GM19395 (cell line): ENCODE data around the gene LHFPL3.
"Not testable (repeated sequence)": the region's sequence is repeated elsewhere in the genome, so short reads cannot be mapped to it uniquely, and the experiment has no call there.

Experiments used
- ATAC-seq: cut with Tn5 transposase; IDR thresholded peaks from one replicate; pipeline ENCODE4 v1.9.1; 2021; ENCODE audit warnings: mild to moderate bottlenecking, moderate library complexity; ENCODE audit not compliant: unreplicated experiment

The LHFPL3 gene

GRCh38 chr7:104926601-104927041 is 598.2 kb downstream of the LHFPL3 start:
- no peak for ATAC-seq

- no peak for ATAC-seq
Observed at GRCh38 chr7:104927055-104927454, 598.7 kb downstream of the LHFPL3 start.

DNA sequence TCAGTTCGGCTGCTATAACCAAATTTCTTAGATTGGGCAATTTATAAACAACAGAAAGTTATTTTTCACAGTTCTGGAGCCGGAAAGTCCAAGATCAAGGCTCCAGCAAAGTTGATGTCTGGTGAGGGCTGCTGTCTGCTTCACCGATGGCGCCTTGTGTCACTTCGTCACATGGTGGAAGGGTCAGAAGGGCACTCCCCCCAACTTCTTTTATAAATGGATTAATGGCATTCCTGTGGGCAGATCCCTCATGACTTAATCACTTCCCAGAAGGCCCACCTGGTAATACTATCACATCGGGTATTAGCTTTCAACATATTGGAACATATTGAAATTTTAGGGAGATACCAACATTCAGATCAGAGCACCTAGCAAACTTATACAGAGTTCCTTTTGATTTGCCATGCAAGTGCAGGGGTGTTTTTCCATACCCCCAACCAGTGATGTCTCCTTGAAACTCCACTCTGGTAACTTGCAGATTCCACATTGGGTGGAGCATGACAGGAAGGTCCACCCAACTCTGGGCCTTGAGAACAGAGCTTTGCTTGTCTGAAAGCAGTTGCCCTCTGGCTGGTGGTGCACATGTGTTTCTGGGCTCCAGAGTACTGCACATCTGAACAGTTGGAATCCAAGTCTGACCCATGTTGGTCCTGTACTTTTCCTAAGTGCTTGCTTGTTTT is 600.5 kb downstream of the LHFPL3 start:
- no peak for ATAC-seq

GRCh38 chr7:104929921-104930320 is 601.5 kb downstream of the LHFPL3 start:
- no peak for ATAC-seq

DNA sequence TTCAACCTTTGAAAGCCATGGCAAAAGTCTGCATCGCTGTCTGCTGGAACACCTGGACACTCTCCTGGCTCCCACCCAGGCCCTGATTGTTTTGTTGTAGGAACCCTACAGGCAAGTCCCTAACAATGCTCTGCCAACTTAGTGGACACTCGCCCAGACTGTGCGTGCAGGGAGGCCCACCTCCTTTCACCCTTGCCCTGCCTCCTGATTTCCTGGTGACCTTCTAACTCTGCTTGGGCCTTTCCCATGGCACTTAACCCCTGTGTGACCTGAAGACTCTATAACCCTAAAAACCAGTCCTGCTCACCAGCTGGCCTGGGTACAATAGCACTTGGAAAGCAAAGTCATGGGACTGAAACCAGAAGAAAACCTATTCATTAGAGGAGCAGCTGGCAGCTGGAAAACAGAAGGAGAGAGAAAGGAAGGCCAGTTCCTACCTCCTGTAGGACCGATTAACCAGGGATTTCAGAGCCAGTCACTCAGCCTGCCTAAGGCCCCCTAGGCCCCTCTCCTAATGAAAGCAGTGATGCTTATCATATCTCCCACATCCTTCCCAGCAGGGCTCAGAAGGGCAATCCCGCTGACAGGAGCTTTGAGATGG is 602.9 kb downstream of the LHFPL3 start:
- no peak for ATAC-seq

DNA sequence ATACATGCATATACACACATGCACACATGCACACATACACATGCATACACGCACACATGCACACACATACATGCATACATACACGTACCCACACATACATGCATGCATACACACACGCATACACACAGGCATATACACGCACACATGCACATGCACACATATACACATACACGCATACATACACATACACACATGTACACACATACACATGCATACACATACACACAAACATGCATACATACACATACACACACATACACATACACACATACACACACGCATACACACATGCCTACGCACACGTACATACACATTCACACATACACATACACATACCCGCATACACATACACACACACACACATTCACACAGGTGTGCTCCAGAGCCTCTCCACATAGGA is 604.6 kb downstream of the LHFPL3 start:
- no peak for ATAC-seq

GRCh38 chr7:104933521-104933988 is 605.2 kb downstream of the LHFPL3 start:
- ATAC-seq = no peak

- ATAC-seq = no peak
Observed at GRCh38 chr7:104934665-104935064, 606.3 kb downstream of the LHFPL3 start.

DNA sequence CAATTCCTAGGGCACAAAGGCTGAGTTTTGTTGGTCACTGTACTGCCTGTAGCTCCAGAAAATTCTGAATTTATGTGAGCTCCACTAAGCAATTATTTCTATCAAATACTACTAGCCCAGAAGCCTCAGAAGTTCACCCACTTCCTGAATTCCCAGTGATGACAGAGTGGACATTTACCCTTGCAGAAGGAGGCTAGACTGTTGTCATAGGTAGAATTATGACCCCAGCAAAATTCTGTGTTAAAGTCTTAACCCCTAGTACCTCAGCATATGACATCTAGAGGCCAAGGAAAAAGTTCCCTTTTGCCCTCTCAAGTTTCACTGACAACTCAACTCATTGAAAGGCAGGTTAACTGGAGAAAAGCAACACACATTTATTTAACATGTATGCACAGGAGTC is 606.9 kb downstream of the LHFPL3 start:
- no peak for ATAC-seq

DNA sequence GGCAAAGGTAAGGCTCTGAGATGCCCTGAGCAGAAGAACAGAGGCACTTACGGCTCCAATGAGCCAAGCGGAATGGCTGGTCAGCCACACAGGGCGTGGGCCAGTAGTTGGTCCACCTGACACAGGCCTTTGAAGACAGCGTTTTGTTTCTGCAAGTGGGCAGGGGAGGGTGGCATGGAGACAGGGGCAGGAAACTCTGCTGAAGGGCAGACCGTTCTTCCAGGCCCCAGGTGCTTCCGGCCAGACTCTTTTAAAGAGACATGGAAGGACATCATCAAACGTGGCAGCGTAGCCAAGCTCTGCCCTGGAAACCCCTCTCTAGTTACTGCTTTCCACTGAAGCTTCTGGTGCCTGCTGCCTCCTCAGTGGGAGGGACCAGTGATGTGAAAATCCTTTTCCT is 608.1 kb downstream of the LHFPL3 start:
- no peak for ATAC-seq

DNA sequence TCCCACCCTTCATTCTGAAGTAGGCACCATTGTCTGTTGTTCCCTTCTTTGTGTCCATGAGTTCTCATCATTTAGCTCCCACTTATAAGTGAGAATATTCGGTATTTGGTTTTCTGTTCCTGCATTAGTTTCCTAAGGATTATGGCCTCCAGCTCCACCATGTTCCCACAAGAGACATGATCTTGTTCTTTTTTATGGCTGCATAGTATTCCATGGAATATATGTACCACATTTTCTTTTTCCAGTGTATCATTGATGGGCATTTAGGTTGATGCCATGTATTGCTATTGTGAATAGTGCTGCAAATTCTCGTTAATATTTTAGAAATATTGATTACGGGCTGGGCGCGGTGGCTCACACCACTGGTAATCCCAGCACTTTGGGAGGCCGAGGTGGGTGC is 609.1 kb downstream of the LHFPL3 start:
- not testable (repeated sequence) for ATAC-seq

GRCh38 chr7:104938741-104939390 is 610.5 kb downstream of the LHFPL3 start:
- ATAC-seq = no peak

- no peak for ATAC-seq
Observed at GRCh38 chr7:104940023-104940710, 611.8 kb downstream of the LHFPL3 start.

DNA sequence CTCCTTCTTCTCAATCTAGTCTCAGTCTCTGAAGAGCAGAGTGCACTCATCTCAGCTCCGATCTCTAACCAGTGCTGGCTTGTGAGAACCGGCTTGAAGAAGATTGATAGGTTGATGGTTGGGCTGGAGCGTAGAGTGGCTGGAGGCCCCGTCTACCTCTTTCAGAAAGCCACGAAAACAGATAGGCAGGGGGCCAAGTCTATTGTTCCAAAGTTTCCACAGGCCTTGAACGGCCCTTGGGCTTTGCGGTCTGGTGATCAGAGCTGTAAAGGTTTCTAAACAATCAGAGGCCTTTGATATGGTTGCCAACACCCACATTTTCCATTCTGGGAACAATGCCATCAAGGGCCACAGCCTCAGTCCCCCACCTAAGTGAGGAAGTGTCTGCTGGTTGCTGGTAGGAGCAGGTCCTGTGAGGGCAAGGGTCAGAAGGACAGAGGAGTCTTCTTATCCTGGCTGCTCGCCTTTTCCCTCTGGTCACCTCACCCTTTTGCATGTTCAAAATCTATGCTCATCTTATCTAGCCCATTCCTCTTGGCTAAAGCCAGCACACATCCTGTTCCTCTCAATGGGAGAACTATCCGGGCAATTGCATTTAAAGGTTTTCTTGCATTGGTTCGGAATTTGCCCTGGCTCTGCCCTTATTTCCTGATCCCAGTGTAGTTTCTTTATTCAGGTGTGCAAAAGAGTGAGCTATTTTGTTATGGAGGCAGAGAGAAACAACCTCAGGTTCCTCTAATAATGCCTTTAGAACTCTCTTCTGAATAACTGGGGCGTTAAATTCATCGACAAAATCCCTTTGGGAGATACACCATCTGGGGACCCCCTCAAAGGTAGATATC is 615.3 kb downstream of the LHFPL3 start:
- peak; percentile 43 for ATAC-seq

GRCh38 chr7:104945599-104945956 is 617.2 kb downstream of the LHFPL3 start:
- no peak for ATAC-seq

DNA sequence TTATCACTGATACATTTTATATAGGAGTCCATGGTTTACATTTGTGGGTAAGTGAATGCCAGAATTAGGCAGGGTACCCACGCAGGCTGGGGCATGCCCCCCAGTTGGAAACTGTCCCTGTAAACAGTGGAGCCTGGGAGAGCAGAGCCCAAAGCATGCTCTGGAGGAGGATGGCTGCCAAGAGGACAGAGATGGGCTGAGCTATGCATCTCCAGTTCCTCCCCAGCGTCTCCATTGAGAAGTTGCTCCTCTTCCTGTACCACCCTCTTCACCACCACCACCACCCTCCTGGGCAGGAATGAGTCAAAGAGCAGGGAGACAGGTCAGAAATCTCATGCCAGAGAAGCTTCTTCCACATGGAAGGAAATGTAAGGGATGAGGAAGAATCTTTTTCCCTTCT is 617.9 kb downstream of the LHFPL3 start:
- ATAC-seq = no peak

DNA sequence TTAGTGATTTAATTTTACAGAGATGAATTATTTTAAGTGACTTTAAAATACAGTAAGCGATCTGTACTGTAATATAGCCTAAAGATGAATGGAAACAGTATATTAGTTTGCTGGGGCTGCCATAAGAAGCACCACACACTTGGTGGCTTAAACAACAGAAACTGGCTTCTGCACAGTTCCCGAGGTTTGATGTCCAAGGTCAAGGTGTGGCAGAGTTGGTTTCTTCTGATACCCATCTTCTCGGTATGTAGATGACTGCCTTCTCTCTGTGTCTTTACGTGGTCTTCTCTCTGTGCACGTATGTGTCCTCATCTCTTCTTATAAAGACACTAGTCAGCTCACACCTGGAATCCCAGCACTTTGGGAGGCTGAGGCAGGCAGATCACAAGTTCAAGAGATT is 621.6 kb downstream of the LHFPL3 start:
- ATAC-seq = no peak

DNA sequence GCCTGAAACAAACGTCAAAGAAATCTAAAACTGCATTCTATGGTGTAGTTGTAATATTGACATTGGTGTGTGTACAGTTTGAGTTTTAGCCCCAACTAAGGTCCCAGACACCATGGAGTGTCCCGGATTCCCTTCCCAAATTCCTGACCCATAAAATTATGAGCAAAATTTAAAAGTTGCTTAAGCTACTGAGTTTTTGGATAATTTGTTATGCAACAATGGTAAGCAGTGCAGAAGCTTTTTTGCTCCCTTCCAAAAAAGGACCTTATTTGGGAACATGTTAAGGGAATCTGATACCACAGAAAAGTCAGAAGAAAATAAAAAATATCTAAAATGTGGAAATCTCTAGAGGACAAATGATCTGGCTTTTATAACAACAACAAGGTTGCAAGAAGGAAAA is 622.4 kb downstream of the LHFPL3 start:
- no peak for ATAC-seq

DNA sequence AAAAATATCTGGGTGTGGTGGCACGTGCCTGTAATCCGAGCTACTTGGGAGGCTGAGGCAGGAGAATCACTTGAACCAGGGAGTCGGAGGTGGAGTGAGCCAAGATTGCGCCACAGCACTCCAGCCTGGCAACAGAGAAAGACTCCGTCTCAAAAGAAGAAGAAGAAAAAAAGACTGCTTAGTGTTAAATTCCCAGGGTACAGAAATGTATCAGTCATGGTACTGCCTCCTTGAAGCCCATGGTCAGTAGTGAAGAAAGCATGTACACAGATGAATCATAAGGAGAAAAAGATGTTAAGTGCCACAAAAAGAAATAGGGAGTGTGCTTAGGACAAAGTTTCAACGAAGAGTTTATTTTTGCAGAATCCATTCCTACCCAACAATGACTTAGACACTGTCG is 623.1 kb downstream of the LHFPL3 start:
- ATAC-seq = no peak

DNA sequence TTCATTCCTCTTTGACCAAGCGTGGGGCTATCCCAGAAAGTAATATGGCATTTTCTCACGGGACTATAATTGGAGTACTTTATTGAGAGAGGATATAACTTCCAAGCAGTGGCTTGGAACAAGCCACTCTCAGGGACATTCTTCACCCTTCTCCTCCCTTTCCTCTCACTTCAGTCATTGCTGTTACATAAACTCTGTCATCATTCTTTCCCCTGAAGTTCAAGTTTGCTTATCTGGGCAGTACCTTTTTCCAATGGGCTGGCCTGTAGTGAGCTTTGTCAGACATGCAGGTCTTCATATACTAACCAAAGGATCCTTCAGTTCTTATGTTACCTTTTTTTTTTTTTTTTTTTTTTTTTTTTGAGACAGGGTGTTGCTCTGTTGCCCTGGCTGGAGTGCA is 626.9 kb downstream of the LHFPL3 start:
- ATAC-seq = no peak
